Endothelial cell of umbilical vein (primary cell): Measurements from ENCODE around the gene PDE7B. TPM values are rescaled to one million over a fixed set of nuclear protein-coding genes. Genes with fewer than 3 reads are reported as not detected.

ENCODE experiments used
- BruUV-seq: library from RNA; stranded (reverse); fragments of 400-500 nt; replicated peaks from 2 replicates; lab custom pipeline; 2021; lab: Mats Ljungman, UMichigan
- CTCF ChIA-PET: fragments of 300-600, 350-600 bp; sonication (Branson Sonifier 250); formaldehyde crosslinking; loops from one replicate; lab custom pipeline; 2021; ENCODE audit warnings: antibody characterized with exemption, inconsistent platforms; lab: Charles Lee
- POLR2A ChIA-PET: fragments of 300-600, 350-600 bp; sonication (Branson Sonifier 250); formaldehyde crosslinking; loops from one replicate; lab custom pipeline; 2021; ENCODE audit warnings: antibody characterized with exemption, inconsistent platforms; lab: Charles Lee
- DNase-seq: peaks from one replicate; pipeline ENCODE4 v3.0.0-alpha.2; 2011; ENCODE audit warnings: low read depth, low spot score
- FAIRE-seq: peaks from 2 replicates; lab custom pipeline; 2011; peaks lifted over from hg19 to GRCh38; lab: Jason Lieb, UNC
- H2AFZ ChIP-seq: 2 replicates; pipeline ENCODE4 v1.6.0; 2012; ENCODE audit warnings: low read depth, low read length, control low read depth, inconsistent platforms
- H3K27ac ChIP-seq: 2 replicates; pipeline ENCODE4 v1.5.1; 2011; ENCODE audit warnings: low read depth, mild to moderate bottlenecking, control low read depth, low read length, moderate library complexity; ENCODE audit not compliant: insufficient read depth
- H3K27me3 ChIP-seq, 2 experiments: 2 replicates each; pipeline versions ENCODE4 v1.6.0 to v1.6.1; 2011; ENCODE audit warnings: low read length in 2 of 2, mixed read lengths in 1 of 2; ENCODE audit not compliant: control insufficient read depth in 2 of 2, insufficient read depth in 2 of 2
- H3K36me3 ChIP-seq, 2 experiments: 2 replicates in 1 of 2; 3 replicates in 1 of 2; pipeline ENCODE4 v1.5.1; 2011; ENCODE audit warnings: low read length in 2 of 2, mild to moderate bottlenecking in 1 of 2, moderate library complexity in 1 of 2; ENCODE audit not compliant: control insufficient read depth in 2 of 2, insufficient read depth in 2 of 2; ENCODE audit errors: extremely low read depth in 1 of 2
- H3K4me1 ChIP-seq: 3 replicates; pipeline ENCODE4 v1.5.1; 2011; ENCODE audit warnings: mild to moderate bottlenecking, low read length; ENCODE audit not compliant: control insufficient read depth, insufficient read depth; ENCODE audit errors: extremely low read depth
- H3K4me2 ChIP-seq: 2 replicates; pipeline ENCODE4 v1.6.1; 2011; ENCODE audit warnings: low read length, control low read depth, mixed read lengths; ENCODE audit not compliant: insufficient read depth
- H3K4me3 ChIP-seq, 3 experiments: fragments of 200-600 bp in 1 of 3; sonication (generic), shearing (Covaris generic) in 1 of 3; replicated peaks in 1 of 3; 2 replicates each; pipeline ENCODE4 v1.5.1; 2011 to 2016; ENCODE audit warnings: control low read depth in 3 of 3, low read length in 3 of 3, mild to moderate bottlenecking in 2 of 3, inconsistent platforms in 1 of 3, low read depth in 1 of 3, moderate library complexity in 1 of 3; ENCODE audit not compliant: insufficient read depth in 1 of 3
- H3K79me2 ChIP-seq: 2 replicates; pipeline ENCODE4 v1.6.0; 2012; ENCODE audit warnings: low read length, inconsistent platforms; ENCODE audit not compliant: control insufficient read depth, insufficient read depth
- H3K9ac ChIP-seq: replicated peaks from 2 replicates; pipeline ENCODE3; 2011; ENCODE audit warnings: low read length, control low read depth; ENCODE audit not compliant: insufficient read depth; ENCODE audit errors: extremely low read depth
- H3K9me1 ChIP-seq: replicated peaks from 3 replicates; pipeline ENCODE4 v1.6.0; 2011; ENCODE audit warnings: mild to moderate bottlenecking, low read length; ENCODE audit not compliant: control insufficient read depth, insufficient read depth; ENCODE audit errors: extremely low read depth
- H3K9me3 ChIP-seq: replicated peaks from 2 replicates; pipeline ENCODE4 v1.5.1; 2012; ENCODE audit warnings: low read length, inconsistent platforms; ENCODE audit not compliant: control insufficient read depth, insufficient read depth
- H4K20me1 ChIP-seq: replicated peaks from 2 replicates; pipeline ENCODE3; 2011; ENCODE audit warnings: mild to moderate bottlenecking, low read length; ENCODE audit not compliant: control insufficient read depth, insufficient read depth; ENCODE audit errors: extremely low read depth
- EZH2 ChIP-seq: IDR thresholded peaks from 2 replicates; pipeline ENCODE4 v1.6.1; 2012; ENCODE audit warnings: borderline replicate concordance, low read depth, mild to moderate bottlenecking, moderate library complexity, low read length, inconsistent platforms; ENCODE audit not compliant: severe bottlenecking
- FOS ChIP-seq: IDR thresholded peaks from 2 replicates; pipeline ENCODE4 v1.6.1; 2011; ENCODE audit warnings: mild to moderate bottlenecking, low read length, moderate library complexity, borderline replicate concordance; ENCODE audit not compliant: insufficient read depth
- GATA2 ChIP-seq: IDR thresholded peaks from 2 replicates; pipeline ENCODE4 v1.7.0; 2011; ENCODE audit warnings: low read depth, mild to moderate bottlenecking, moderate library complexity, mixed read lengths, low read length; ENCODE audit not compliant: insufficient read length, insufficient read depth
- JUN ChIP-seq: IDR thresholded peaks from 2 replicates; pipeline ENCODE4 v1.6.1; 2011; ENCODE audit warnings: borderline replicate concordance, low read depth; ENCODE audit not compliant: insufficient read length, insufficient read depth
- MYC ChIP-seq: IDR thresholded peaks from one replicate; pipeline ENCODE4 v1.6.1; 2011; ENCODE audit warnings: mild to moderate bottlenecking, low read depth, low read length
- POLR2A ChIP-seq: IDR thresholded peaks from 2 replicates; pipeline ENCODE4 v1.6.1; 2012; ENCODE audit warnings: low read depth, mild to moderate bottlenecking, control low read depth, low read length
- POLR2AphosphoS5 ChIP-seq: IDR thresholded peaks from 2 replicates; pipeline ENCODE4 v1.6.1; 2012; ENCODE audit warnings: low read depth, mild to moderate bottlenecking, control low read depth, low read length, moderate library complexity; ENCODE audit not compliant: insufficient read depth
- dilution Hi-C: fragments of 300-500 bp; cut with MboI; formaldehyde crosslinking; loops from one replicate; pipeline ENCODE4 v1.15.0; 2019; ENCODE audit warnings: low sequenced_read_pairs; ENCODE audit not compliant: extremely low pct_ligation_motif_present
- intact Hi-C: fragments of 100-400 bp; cut with micrococcal nuclease; formaldehyde crosslinking; loops from one replicate; pipeline ENCODE4 v1.10.0; 2022
- polyA plus RNA-seq, 4 experiments: library from polyadenylated mRNA; depleted of rRNA in 3 of 4; stranded (reverse) in 3 of 4; unstranded in 1 of 4; fragments of >200 nt; gene quantifications; 2 replicates each; pipeline versions ENCODE4 v1.2.1 to v1.2.3, GENCODE V29; 2011 to 2012; ENCODE audit warnings: missing spikeins in 1 of 4
- total RNA-seq: library from RNA; stranded (reverse); gene quantifications from 2 replicates; pipeline ENCODE4 v1.2.3, GENCODE V29; 2021
- TF ChIP-seq, protein P1 (sequence below), 2 donors: IDR thresholded peaks; 1 replicate in 1 of 2; 2 replicates in 1 of 2; pipeline ENCODE4 v1.5.1; 2011; ENCODE audit warnings: low read length in 2 of 2, mild to moderate bottlenecking in 2 of 2, moderate library complexity in 2 of 2, control low read depth in 1 of 2, inconsistent platforms in 1 of 2, low read depth in 1 of 2; ENCODE audit not compliant: insufficient read depth in 1 of 2; ENCODE audit errors: extremely low read depth in 1 of 2
- TF ChIP-seq, protein P2 (sequence below): IDR thresholded peaks from 2 replicates; pipeline ENCODE4 v1.6.1; 2011; ENCODE audit not compliant: insufficient read depth, insufficient read length

The PDE7B gene
- total and polyA plus RNA-seq, 2 donors (not counting 3 experiments of a cell fraction or from before 2014, with no cell fraction given), result 20.6 to 25.1 TPM

DNA sequence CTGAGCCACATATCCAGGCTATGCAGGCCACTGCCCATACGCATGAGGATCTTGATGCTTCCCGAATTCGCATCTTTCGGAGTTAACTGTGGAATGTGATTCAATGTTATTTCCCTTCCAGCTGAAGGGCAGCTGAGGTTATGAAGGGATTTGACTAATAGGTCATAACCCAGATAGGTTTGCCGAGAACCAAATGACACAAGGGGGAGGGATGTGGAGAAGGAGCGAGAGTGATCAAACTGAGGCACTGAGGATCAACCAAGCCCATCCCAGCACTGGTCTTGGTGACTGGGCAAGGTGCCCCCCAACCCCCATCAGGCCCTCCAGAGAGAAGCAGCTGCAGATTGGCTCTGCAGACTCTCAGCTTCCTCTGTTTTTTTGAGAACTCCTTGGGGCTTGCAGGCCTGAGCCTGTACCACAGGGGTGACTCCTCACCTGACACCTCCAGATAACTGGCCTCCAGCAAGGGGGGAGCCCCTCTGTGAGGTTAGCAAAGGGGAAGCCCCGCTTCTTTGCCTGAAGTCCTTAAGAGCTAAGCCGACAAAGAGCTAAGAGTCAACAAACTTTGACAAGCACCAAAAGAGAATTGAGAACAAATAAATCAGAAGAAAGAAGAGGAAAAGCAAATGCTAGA, 185.9 kb downstream of the PDE7B start:
- TF ChIP-seq, protein P1, sequence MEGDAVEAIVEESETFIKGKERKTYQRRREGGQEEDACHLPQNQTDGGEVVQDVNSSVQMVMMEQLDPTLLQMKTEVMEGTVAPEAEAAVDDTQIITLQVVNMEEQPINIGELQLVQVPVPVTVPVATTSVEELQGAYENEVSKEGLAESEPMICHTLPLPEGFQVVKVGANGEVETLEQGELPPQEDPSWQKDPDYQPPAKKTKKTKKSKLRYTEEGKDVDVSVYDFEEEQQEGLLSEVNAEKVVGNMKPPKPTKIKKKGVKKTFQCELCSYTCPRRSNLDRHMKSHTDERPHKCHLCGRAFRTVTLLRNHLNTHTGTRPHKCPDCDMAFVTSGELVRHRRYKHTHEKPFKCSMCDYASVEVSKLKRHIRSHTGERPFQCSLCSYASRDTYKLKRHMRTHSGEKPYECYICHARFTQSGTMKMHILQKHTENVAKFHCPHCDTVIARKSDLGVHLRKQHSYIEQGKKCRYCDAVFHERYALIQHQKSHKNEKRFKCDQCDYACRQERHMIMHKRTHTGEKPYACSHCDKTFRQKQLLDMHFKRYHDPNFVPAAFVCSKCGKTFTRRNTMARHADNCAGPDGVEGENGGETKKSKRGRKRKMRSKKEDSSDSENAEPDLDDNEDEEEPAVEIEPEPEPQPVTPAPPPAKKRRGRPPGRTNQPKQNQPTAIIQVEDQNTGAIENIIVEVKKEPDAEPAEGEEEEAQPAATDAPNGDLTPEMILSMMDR (IDR thresholded peaks at IDR 0.05; ENCODE audit: extremely low read depth in 1 of 2, insufficient read depth in 1 of 2, low read depth in 1 of 2, low read length in 2 of 2), result no peak
- TF ChIP-seq POLR2AphosphoS5 (peak; percentile 13), JUN (peak; percentile 43), POLR2A (no peak), GATA2 (peak; percentile 83), EZH2 (no peak), FOS (peak; percentile 61), MYC (no peak)
- TF ChIP-seq, protein P2, sequence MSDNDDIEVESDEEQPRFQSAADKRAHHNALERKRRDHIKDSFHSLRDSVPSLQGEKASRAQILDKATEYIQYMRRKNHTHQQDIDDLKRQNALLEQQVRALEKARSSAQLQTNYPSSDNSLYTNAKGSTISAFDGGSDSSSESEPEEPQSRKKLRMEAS, result no peak
- Histone ChIP-seq H3K36me3 (no peaks in the 10 kb centered on the region), H3K9ac (peak overlapping the region; percentile 94), H3K4me1 (peaks cover 66% of the 10 kb centered on the region), H4K20me1 (no peaks in the 10 kb centered on the region), H3K4me3 (peak overlapping the region; percentile 53 to 97 (median 56)), H3K4me2 (peak overlapping the region; percentile 98), H3K9me3 (no peaks in the 10 kb centered on the region), H3K79me2 (peaks cover 49% of the 10 kb centered on the region), H2AFZ (no peak overlapping the region), H3K27me3 (no peaks in the 10 kb centered on the region), H3K27ac (peak overlapping the region; percentile 93), H3K9me1 (no peaks in the 10 kb centered on the region)
- DNase-seq, result peak; percentile 81
- intact Hi-C loops (loop anchor here (1.0 to 5.0 kb wide), 3 partner anchors 113 to 250 kb away; partner anchors contain the start of gene BCLAF1), dilution Hi-C loops (no loop called here)
- BruUV-seq, result no TSS peak
- ChIA-PET CTCF (interaction anchor here (1.0 to 3.0 kb wide), 21 partner anchors 9 to 502 kb away, joined by 3 to 16 read pairs (median 5); no protein-coding TSS in a partner anchor), POLR2A (interaction anchor here (0.6 to 2.4 kb wide), 3 partner anchors 14 to 30 kb away, joined by 3 to 9 read pairs (median 4); no protein-coding TSS in a partner anchor)
- peak; percentile 84 for FAIRE-seq
